Renal cortex interstitium (tissue), 11 donors: Measurements from ENCODE around the gene GRIK1. TPM values are rescaled to one million over a fixed set of nuclear protein-coding genes. Genes with fewer than 3 reads are reported as not detected.
A peak's percentile ranks its signal among the peaks of the same experiment; 100 is the strongest.

Experiments used
- DNase-seq, 11 donors: peaks; one replicate each; pipeline ENCODE4 v3.0.0-alpha.2; 2013; ENCODE audit warnings: low read depth in 9 of 11, low spot score in 4 of 11; ENCODE audit errors: extremely low read depth in 1 of 11
- polyA plus RNA-seq, 3 donors: library from polyadenylated mRNA; unstranded; fragments of 120-200 nt; gene quantifications; one replicate each; pipeline ENCODE4 v1.2.1, GENCODE V29; 2013; ENCODE audit not compliant: insufficient read length in 3 of 3

GRIK1 gene
- polyA plus RNA-seq, 3 donors: 0.97 to 1.7 (median 1.5) TPM

- no peak for DNase-seq
Measured at GRCh38 chr21:29741761-29742160, 198.0 kb downstream of the GRIK1 start.

GRCh38 chr21:29739176-29739575 is 200.6 kb downstream of the GRIK1 start:
- DNase-seq: no peak

GRCh38 chr21:29738730-29739129 is 201.1 kb downstream of the GRIK1 start:
- no peak for DNase-seq

- peak in 2 of 11 donors; percentile 7 to 11 for DNase-seq
Measured at GRCh38 chr21:29737186-29737585, 202.6 kb downstream of the GRIK1 start.

- no peak for DNase-seq
Measured at GRCh38 chr21:29730281-29730680, 209.5 kb downstream of the GRIK1 start.

GRCh38 chr21:29726044-29726443 is 213.8 kb downstream of the GRIK1 start:
- no peak for DNase-seq

- DNase-seq: no peak
Measured at GRCh38 chr21:29725025-29725736, 214.6 kb downstream of the GRIK1 start.

- DNase-seq: no peak
Measured at GRCh38 chr21:29721964-29722363, 217.8 kb downstream of the GRIK1 start.

- DNase-seq: no peak
Measured at GRCh38 chr21:29721221-29721620, 218.6 kb downstream of the GRIK1 start.

GRCh38 chr21:29719521-29719920 is 220.3 kb downstream of the GRIK1 start:
- no peak for DNase-seq

- DNase-seq: no peak
Measured at GRCh38 chr21:29718081-29718815, 221.5 kb downstream of the GRIK1 start.

GRCh38 chr21:29717659-29718058 is 222.1 kb downstream of the GRIK1 start:
- no peak for DNase-seq

GRCh38 chr21:29716753-29717152 is 223.0 kb downstream of the GRIK1 start:
- no peak for DNase-seq

GRCh38 chr21:29715089-29715488 is 224.7 kb downstream of the GRIK1 start:
- no peak for DNase-seq

GRCh38 chr21:29712818-29713217 is 227.0 kb downstream of the GRIK1 start:
- peak in 1 of 11 donors; percentile 2 for DNase-seq

- DNase-seq: no peak
Measured at GRCh38 chr21:29711236-29711635, 228.6 kb downstream of the GRIK1 start.

GRCh38 chr21:29710498-29710897 is 229.3 kb downstream of the GRIK1 start:
- no peak for DNase-seq

- DNase-seq: no peak
Measured at GRCh38 chr21:29708401-29708800, 231.4 kb downstream of the GRIK1 start.

- DNase-seq: no peak
Measured at GRCh38 chr21:29704719-29705118, 235.1 kb downstream of the GRIK1 start.

GRCh38 chr21:29701676-29702075 is 238.1 kb downstream of the GRIK1 start:
- DNase-seq: no peak
